GM12878 (cell line): ENCODE data around the gene PPFIA4. TPM values are rescaled to one million over a fixed set of nuclear protein-coding genes. Genes with fewer than 3 reads are reported as not detected.

Experiments
- ATAC-seq: fragments of 200-7000 bp; cut with Tn5 transposase; 3 replicates; pipeline ENCODE4 v1.9.1; 2020; ENCODE audit warnings: mild to moderate bottlenecking, moderate library complexity
- BruUV-seq: library from RNA; stranded (reverse); fragments of 400-500 nt; replicated peaks from 2 replicates; lab custom pipeline; 2021; lab: Mats Ljungman, UMichigan
- CTCF ChIA-PET: fragments of 300-600 bp; sonication (Branson Sonifier 250); formaldehyde crosslinking; extraction: SDS; loops from one replicate; lab custom pipeline; 2021; ENCODE audit warnings: inconsistent platforms; lab: Yijun Ruan, JAX
- POLR2A ChIA-PET: fragments of 350-600 bp; formaldehyde crosslinking; extraction: SDS; loops from one replicate; lab custom pipeline; 2021; ENCODE audit warnings: inconsistent platforms; lab: Charles Lee
- RAD21 ChIA-PET: fragments of 300-600 bp; sonication (Branson Sonifier 250); formaldehyde crosslinking; loops from one replicate; lab custom pipeline; 2023; ENCODE audit warnings: antibody characterized with exemption; ENCODE audit not compliant: unreplicated experiment; lab: Charles Lee
- SMC1A ChIA-PET: fragments of 300-600 bp; sonication (Branson Sonifier 250); formaldehyde crosslinking; loops from one replicate; lab custom pipeline; 2023; ENCODE audit not compliant: unreplicated experiment, uncharacterized antibody; lab: Charles Lee
- DNase-seq: peaks from one replicate; pipeline ENCODE4 v3.0.0-alpha.2; 2011; ENCODE audit warnings: low read depth, low spot score
- FAIRE-seq: peaks from 3 replicates; lab custom pipeline; 2011; peaks lifted over from hg19 to GRCh38; lab: Jason Lieb, UNC
- H2AFZ ChIP-seq: 2 replicates; pipeline ENCODE4 v1.6.0; 2011; ENCODE audit warnings: low read depth, low read length, control low read depth; ENCODE audit not compliant: control insufficient read depth
- H3K27ac ChIP-seq: 2 replicates; pipeline ENCODE4 v1.5.1; 2011; ENCODE audit warnings: control low read depth; ENCODE audit not compliant: control insufficient read depth, insufficient read depth
- H3K27me3 ChIP-seq, 2 experiments: replicated peaks in 1 of 2; 2 replicates each; pipeline versions ENCODE4 v1.6.0 to v1.6.1; 2011; ENCODE audit warnings: low read length in 1 of 2; ENCODE audit not compliant: control insufficient read depth in 2 of 2, insufficient read depth in 2 of 2
- H3K36me3 ChIP-seq, 2 experiments: 2 replicates each; pipeline ENCODE4 v1.5.1; 2011; ENCODE audit warnings: low read length in 1 of 2; ENCODE audit not compliant: control insufficient read depth in 2 of 2, insufficient read depth in 2 of 2
- H3K4me1 ChIP-seq: 2 replicates; pipeline ENCODE4 v1.6.1; 2011; ENCODE audit warnings: mild to moderate bottlenecking, low read length, moderate library complexity, mixed read lengths; ENCODE audit not compliant: control insufficient read depth, insufficient read depth
- H3K4me2 ChIP-seq: 2 replicates; pipeline ENCODE4 v1.6.0; 2011; ENCODE audit warnings: control low read depth; ENCODE audit not compliant: control insufficient read depth, insufficient read depth
- H3K4me3 ChIP-seq: fragments of 200-600 bp; sonication (generic); 2 replicates; pipeline ENCODE4 v1.5.1; 2016
- H3K79me2 ChIP-seq: 2 replicates; pipeline ENCODE4 v1.6.0; 2011; ENCODE audit warnings: low read length; ENCODE audit not compliant: control insufficient read depth, insufficient read depth
- H3K9ac ChIP-seq: 2 replicates; pipeline ENCODE4 v1.8.0; 2011; ENCODE audit warnings: low read length, control low read depth, mixed read lengths; ENCODE audit not compliant: control insufficient read depth, insufficient read depth
- H3K9me3 ChIP-seq: replicated peaks from 3 replicates; pipeline ENCODE4 v1.5.1; 2011; ENCODE audit warnings: mild to moderate bottlenecking, low read length; ENCODE audit not compliant: control insufficient read depth, insufficient read depth
- H4K20me1 ChIP-seq: 2 replicates; pipeline ENCODE4 v1.6.0; 2011; ENCODE audit not compliant: control insufficient read depth, insufficient read depth
- CBFB ChIP-seq: IDR thresholded peaks from 2 replicates; pipeline ENCODE4 v1.6.1; 2016; ENCODE audit warnings: antibody characterized with exemption, low read depth
- E2F8 ChIP-seq: fragments of 450-650 bp; IDR thresholded peaks from 2 replicates; pipeline ENCODE4 v1.6.1; 2018; ENCODE audit warnings: mild to moderate bottlenecking, low read depth, moderate library complexity; ENCODE audit not compliant: partially characterized antibody
- EGR1 ChIP-seq, 2 experiments: IDR thresholded peaks; 1 replicate in 1 of 2; 2 replicates in 1 of 2; pipeline ENCODE4 v1.6.1; 2011 to 2012; ENCODE audit warnings: low read depth in 2 of 2, low read length in 2 of 2, borderline replicate concordance in 1 of 2, mild to moderate bottlenecking in 1 of 2, moderate library complexity in 1 of 2
- ESRRA ChIP-seq: IDR thresholded peaks from 2 replicates; pipeline ENCODE4 v1.6.1; 2012; ENCODE audit warnings: mild to moderate bottlenecking, low read length, improper control_type of control experiment
- FOXM1 ChIP-seq: IDR thresholded peaks from 2 replicates; pipeline ENCODE4 v1.6.1; 2012; ENCODE audit warnings: low read depth, mild to moderate bottlenecking, inconsistent platforms, low read length, moderate library complexity
- MEF2B ChIP-seq: fragments of 450-650 bp; IDR thresholded peaks from 2 replicates; pipeline ENCODE4 v1.6.1; 2018; ENCODE audit warnings: mild to moderate bottlenecking, moderate library complexity; ENCODE audit not compliant: partially characterized antibody, poor library complexity, severe bottlenecking
- MYB ChIP-seq: fragments of 150-350 bp; IDR thresholded peaks from 2 replicates; pipeline ENCODE4 v1.6.1; 2014; ENCODE audit warnings: mild to moderate bottlenecking, low read depth, low read length, borderline replicate concordance
- NFYA ChIP-seq: IDR thresholded peaks from 2 replicates; pipeline ENCODE4 v1.6.1; 2011; ENCODE audit warnings: low read depth, mild to moderate bottlenecking, low read length, improper control_type of control experiment, borderline replicate concordance
- NR2C2 ChIP-seq: IDR thresholded peaks from 2 replicates; pipeline ENCODE4 v1.6.1; 2011; ENCODE audit warnings: borderline replicate concordance, low read depth; ENCODE audit not compliant: control insufficient read depth, insufficient read length
- NR2F1 ChIP-seq: fragments of 450-650 bp; conservative IDR thresholded peaks from 2 replicates; pipeline ENCODE4 v1.6.1; 2017; ENCODE audit warnings: mild to moderate bottlenecking
- RBBP5 ChIP-seq: fragments of 200-600 bp; sonication (generic); conservative IDR thresholded peaks from 2 replicates; pipeline ENCODE4 v1.6.1; 2016
- SMC3 ChIP-seq: IDR thresholded peaks from 2 replicates; pipeline ENCODE4 v1.6.1; 2011; ENCODE audit warnings: low read length, improper control_type of control experiment, borderline replicate concordance
- USF2 ChIP-seq: IDR thresholded peaks from 2 replicates; pipeline ENCODE4 v1.6.1; 2011; ENCODE audit warnings: low read depth, low read length, improper control_type of control experiment, borderline replicate concordance
- ZZZ3 ChIP-seq: IDR thresholded peaks from 2 replicates; pipeline ENCODE4 v1.6.1; 2011; ENCODE audit warnings: low read depth; ENCODE audit not compliant: control insufficient read depth, insufficient read length
- WGBS: methylation state at CpG from one replicate; pipeline ENCODE4 v1.1.6; 2016; ENCODE audit warnings: low lambda C conversion rate; ENCODE audit not compliant: insufficient replicate concordance, insufficient coverage; ENCODE audit errors: missing lambda C conversion rate; 5-methylcytosine and 5-hydroxymethylcytosine counted together
- in situ Hi-C: fragments of 300-500 bp; cut with MboI; formaldehyde crosslinking; loops from 9 replicates; pipeline ENCODE4 v1.14.3; 2018; ENCODE audit warnings: mixed read lengths
- intact Hi-C: fragments of 100-400 bp; cut with micrococcal nuclease; formaldehyde crosslinking; loops from one replicate; pipeline ENCODE4 v1.14.2; 2022; ENCODE audit not compliant: unreplicated experiment
- polyA plus RNA-seq, 11 experiments: library from polyadenylated mRNA; depleted of rRNA in 4 of 11; unstranded in 6 of 11; stranded (reverse) in 5 of 11; fragments of >200 nt; fragmentation: Nextera tagmentation in 4 of 11; fragmentation: Illumina TruSeq in 1 of 11; extraction: Ambion mirVana in 4 of 11; extraction: Trizol in 1 of 11; gene quantifications; 1 replicate in 1 of 11; 2 replicates in 10 of 11; pipeline versions ENCODE4 v1.2.1 to v1.2.3, GENCODE V29; 2011 to 2016; ENCODE audit warnings: inconsistent platforms in 2 of 11, missing spikeins in 2 of 11, low read depth in 1 of 11
- total RNA-seq, 4 experiments: library from RNA; depleted of rRNA in 3 of 4; stranded (reverse); fragments of >200 nt in 3 of 4; fragmentation: Illumina TruSeq in 1 of 4; extraction: Trizol in 1 of 4; gene quantifications; 2 replicates each; pipeline versions ENCODE4 v1.2.1 to v1.2.3, GENCODE V29; 2013 to 2021

PPFIA4 gene
- total and polyA plus RNA-seq, 10 of the 15 experiments (the other 5 are each of a cell fraction or from before 2014, with no cell fraction given): 0.02 to 19.7 (median 0.34) TPM; not detected in 1

- POLR2A ChIA-PET: no interaction called here
- no peak overlapping the region for H3K4me3 ChIP-seq
- no peaks in the 10 kb centered on the region for H4K20me1 ChIP-seq
- intact Hi-C loops (loop anchor here (10.0 kb wide), 1 partner anchor 197 kb away; the partner anchor contains the start of gene KDM5B), in situ Hi-C loops (no loop called here)
- ATAC-seq (no peak), DNase-seq (no peak), FAIRE-seq (no peak)
- H3K27ac ChIP-seq: no peak overlapping the region
- H3K4me1 ChIP-seq: peaks cover 11% of the 10 kb centered on the region
- 83% methylated on average over 9 of the region's 9 CpGs for WGBS
- BruUV-seq: no TSS peak
- RAD21 ChIA-PET: no interaction called here
- no peak overlapping the region for H3K4me2 ChIP-seq
- no peaks in the 10 kb centered on the region for H3K27me3 ChIP-seq
- no peaks in the 10 kb centered on the region for H3K36me3 ChIP-seq
- no peaks in the 10 kb centered on the region for H3K79me2 ChIP-seq
- no peak overlapping the region for H3K9ac ChIP-seq
- SMC1A ChIA-PET: no interaction called here
- TF ChIP-seq NFYA (no peak), ZZZ3 (no peak), EGR1 (IDR thresholded peaks at IDR 0.05; ENCODE audit: borderline replicate concordance in 1 of 2, low read depth in 2 of 2, low read length in 2 of 2) (no peak), NR2F1 (no peak), FOXM1 (no peak), USF2 (no peak), CBFB (no peak), E2F8 (no peak), RBBP5 (no peak), MYB (no peak), SMC3 (no peak), ESRRA (no peak), MEF2B (no peak), NR2C2 (no peak)
- H3K9me3 ChIP-seq: no peaks in the 10 kb centered on the region
- H2AFZ ChIP-seq: peak overlapping the region; percentile 19; the same call in 1 of the 2 replicates
- CTCF ChIA-PET: no interaction called here
These were observed 24.3 kb upstream of the PPFIA4 start for GRCh38 chr1:203001986-203002385.
